RCC 7860 (cell line): Measurements from ENCODE around the gene HOXB7.

Source experiments
- DNase-seq: peaks from one replicate; pipeline ENCODE4 v3.0.0-alpha.2; 2015; ENCODE audit warnings: low spot score
- FAIRE-seq: peaks from 2 replicates; lab custom pipeline; 2012; peaks lifted over from hg19 to GRCh38; lab: Jason Lieb, UNC

The HOXB7 gene

DNA sequence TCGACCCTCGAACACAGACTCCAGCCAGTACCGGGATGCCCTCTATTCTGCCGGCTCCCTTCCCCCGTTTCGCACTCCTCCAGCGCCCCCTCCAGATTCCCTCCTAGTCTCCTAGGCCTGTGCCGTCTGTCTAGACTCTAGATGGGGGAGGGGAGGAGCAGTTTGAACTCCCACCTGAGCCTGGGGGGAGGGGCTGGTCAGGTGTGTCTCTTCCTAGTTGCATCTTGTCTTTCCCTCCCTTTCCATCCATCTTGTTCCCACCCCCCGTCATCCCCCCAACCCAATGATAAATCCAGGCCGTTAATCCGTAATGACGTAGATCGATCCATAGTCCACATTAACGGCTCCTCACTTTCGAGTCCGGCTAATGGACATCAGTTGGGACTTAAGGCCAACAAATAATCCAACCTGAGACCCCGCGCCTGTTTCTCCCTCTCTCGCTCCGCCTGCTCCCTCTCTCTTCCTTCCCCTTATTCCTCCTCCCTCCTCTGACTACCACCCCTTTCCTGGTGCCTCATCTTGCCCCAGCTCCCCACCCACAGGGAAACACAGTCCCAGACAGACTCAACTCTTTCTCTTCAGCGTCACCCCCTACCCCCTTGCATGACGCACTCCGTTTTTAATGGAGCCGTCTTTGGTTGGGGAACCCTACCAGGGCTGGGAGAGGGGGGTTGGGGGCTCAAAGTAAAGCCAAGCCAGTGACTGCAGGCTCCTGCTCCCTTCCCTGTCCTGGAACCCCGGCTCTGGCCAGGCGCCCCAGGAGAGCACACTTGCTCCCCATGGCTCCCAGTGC, 13.9 kb downstream of the HOXB7 start:
- no peak for FAIRE-seq

DNA sequence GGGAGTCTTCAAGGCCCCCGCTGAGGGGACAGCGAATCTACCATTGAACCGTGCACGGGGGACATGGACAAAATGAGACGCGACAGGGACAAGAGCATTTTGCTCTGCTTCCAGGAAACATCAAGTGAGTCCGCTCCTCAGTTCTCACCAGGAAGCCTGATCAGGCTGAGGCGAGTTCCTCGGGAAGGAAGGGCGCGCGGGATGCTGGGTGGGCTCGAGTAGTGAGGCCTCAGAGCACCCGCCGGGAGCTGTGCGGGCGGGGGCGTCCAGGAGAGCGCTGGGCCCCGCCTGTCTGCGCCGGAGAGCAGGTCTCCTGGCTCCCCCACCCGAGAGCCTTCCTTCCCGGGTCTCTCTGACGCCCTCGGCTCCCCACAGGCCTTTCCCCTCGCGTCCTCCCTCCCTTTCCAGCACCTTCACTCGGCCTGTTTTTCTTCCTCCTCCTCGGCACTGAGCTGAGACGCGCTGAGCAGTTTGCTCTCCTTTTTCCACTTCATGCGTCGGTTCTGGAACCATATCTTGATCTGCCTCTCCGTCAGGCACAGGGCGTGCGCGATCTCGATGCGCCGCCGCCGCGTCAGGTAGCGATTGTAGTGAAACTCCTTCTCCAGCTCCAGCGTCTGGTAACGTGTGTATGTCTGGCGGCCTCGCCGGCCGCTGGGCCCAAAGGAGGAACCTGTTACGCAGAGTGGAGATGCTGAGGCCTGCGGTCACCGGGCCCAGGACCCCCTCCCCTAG, 14.7 kb downstream of the HOXB7 start:
- no peak for FAIRE-seq

More for the DNA sequence above, 13.9 kb downstream of the HOXB7 start:
- DNase-seq = no peak

DNA sequence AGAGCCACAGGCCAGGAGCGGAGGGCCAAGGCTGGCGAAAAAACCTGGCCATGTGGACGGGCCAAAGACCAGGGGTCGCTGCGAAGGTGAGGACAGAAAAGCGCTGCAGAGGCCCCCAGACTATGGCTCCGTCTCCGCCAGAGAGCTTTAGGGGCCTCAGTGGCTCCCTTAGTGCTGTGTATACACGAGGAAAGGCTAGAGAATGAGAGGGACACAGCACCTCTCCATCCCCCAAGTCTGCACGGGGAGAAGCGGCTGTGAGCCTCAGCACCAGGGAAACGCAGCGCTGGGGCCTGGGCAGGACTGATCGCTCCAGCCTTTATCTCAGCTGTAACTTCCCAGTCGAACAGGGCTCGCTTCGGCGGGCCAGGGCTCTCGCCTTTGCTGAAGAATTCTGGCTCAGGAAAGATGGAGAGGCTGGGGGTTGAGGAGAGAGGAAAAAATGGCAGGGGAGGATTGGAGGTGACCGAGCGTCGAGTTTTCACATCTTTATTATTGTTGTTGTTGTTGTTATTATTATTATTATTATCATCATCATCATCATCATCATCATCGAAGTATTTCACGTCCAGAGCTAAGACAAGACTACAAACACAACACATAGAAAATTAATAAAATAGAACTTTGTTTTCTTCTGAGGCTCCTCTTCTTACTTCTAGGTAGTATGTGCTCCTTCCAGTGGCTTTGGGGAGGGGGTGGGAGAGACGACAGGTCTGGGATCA, 15.4 kb downstream of the HOXB7 start:
- DNase-seq (no peak), FAIRE-seq (no peak)

More for the DNA sequence above, 14.7 kb downstream of the HOXB7 start:
- no peak for DNase-seq

DNA sequence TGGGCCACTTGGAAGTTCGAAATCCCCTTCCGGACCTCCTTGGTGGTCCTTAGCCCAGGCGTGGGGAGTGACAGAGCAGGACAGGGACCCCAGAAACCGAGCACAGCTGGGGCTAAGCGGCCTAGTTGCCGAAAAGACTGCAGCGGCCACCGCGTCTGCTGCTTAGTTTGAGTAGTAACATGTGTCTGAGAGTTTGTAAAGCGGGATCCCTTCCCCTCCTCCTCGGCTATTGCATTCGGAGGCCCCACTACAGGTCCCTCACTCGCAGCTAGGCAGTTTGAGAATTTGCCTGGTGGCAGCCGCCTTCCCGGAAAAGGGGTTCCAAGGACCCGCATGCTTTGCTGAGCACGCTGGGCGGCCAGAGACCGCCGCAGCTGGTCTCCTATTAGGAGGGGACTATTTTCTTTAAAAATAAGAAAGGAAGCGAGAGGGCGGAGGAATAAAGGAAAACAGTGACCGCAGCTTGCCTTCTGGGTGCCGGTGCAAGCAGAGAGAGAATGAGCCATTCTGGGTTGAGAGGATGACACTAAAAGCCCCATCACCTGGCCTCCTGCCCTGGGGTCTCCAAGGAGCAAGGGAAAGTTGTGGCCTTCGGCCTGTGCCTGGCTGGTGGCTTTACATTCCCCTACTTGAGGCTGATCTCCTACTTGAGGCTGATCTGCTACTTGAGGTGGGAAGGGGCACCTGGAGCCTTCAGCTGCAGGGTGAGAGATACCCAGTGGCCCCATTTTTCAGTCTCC, 16.1 kb downstream of the HOXB7 start:
- DNase-seq = no peak
- FAIRE-seq = no peak

DNA sequence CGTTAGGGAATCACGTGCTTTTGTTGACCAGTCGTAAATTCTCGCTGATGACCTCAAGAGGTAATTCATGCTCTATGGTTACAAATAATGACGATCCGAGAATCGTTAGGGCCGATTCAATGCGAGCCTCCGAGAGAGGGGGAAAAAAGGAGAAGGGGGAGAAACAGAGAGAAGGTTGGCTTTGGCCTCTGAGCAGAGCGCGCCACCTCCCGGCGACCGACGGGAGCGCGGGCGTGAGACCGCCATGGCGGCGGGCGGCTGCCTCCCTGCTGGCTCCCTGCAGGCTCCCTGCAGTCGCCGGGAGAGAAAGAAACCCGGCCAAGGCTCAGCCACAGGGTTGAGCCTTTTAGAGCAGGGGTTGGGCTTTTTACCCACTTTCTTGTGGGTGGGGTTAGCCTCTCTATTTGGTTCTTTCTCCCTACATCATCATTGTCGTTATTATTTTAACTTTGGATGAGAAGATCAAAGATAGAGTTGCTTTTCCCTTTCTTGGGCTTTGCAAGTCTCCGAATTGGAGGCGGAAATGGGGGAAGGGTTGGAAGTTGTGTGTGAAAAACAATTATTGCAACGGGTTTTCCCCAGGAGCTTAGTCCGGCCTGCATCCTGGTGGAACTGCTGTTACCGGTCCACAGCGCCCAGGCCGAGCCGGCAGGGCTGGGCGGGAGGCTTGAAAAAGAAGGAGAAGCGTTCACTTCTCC, 16.8 kb downstream of the HOXB7 start:
- DNase-seq = peak; percentile 68
- FAIRE-seq = peak; percentile 2

DNA sequence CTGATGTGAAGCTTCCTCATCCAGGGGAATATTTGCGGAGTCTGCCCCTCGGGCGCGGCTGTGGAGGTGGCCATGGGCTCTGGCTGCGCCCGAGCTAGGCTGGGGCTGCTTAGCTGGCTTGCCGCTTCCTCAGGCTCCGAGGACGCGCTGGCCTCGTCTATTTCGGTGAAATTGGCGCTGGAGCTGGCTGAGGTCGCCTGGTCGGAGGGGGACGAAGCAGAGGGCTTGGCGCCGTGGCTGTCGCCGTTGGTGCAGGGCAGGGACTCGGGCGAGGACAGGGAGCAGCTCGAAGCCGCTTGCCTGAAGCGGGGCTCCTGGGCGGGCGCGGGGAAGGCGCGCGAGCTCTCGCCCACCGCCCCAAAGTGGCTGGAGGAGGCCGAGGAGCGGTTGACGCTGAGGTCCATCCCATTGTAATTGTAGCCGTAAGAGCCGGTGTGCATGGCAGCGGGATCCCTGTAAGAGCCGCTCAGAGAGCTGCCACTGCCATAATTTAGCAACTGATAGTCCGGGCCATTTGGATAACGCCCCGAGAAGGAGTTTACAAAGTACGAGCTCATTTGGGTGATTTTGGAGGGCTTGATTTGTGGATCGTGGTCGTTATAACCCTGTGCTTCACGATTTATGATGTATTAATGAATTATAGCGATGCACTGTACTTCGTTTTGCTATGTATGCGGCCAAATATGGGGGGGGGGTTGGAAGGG, 17.5 kb downstream of the HOXB7 start, which contains the start of gene HOXB5:
HOXB5 (minus strand) TSS at position 654 of the 704 bp plus-strand sequence; CDS start at position 557, 97 bp downstream.
- DNase-seq (no peak), FAIRE-seq (no peak)

DNA sequence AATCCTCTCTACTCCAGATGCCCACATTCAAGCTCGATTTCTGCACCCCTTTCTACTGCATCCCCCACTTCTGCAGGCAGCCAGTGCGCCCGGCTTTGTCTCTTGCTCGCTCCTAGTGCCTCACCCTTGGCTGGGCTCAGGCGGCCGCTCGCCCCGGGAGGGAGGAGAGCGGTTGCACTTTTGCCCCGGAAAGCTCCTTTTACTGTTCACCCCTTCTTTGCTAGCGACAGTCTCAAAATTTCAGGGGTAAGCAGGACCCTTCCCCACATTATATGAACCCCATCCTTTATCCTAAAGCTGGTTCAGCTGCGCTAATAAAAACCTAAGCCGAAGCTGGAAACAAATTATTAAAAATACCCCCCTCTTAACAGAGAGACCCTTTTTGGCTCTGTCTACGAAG, 18.2 kb downstream of the HOXB7 start:
- FAIRE-seq = no peak
- no peak for DNase-seq

DNA sequence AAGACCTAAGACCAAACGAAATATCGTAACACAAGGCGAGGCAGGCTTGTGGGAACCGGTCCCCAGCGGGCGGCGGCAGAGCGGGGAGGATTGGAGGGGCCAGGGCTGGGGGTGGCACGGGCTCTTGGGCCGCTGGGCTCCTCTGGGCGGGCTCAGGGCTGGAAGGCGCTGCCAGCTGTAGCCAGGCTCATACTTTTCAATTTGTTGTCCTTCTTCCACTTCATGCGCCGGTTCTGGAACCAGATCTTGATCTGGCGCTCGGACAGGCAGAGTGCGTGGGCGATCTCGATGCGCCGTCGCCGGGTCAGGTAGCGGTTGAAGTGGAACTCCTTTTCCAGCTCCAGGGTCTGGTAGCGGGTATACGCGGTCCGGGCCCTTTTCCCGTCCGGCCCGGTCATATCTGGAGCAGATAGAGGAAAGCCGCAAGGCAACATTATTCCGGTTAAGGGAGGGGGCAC, 18.7 kb downstream of the HOXB7 start:
- no peak for DNase-seq
- FAIRE-seq = no peak

DNA sequence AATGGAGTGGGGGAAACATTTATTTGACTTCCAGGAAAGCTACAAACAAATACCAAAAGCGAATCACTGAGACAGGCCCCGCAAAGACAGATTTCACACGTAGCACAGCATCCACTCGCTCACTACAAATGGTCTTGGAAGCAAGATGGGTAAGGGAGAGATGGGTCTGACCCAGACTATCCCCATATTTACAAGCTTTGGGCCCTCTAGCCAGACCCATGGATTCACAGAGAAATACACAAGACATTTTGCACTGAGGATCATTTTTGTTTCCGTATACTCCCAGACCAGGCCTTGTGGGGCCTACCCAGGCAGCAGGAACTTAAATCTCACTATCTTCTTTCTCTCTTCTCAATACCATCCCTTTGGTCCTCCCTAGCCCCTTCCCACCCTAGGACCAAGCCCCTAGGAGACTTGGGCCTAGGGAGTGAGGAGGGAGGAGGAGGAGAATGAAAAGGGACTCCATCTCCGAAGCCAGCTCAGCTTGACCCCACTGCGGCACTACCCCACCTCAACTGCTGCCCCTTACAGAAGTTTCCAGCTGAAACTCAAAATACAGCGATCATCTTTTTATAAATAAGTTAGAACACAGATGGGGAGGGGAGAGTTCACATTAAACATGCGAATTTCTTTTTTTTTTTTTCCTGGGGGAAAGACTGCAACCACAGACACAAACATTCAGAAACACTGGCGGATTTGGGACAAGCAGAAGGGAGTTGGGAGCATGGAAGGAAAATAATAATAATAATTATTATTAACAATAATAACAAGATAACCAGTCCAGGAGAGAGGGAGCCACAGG, 19.4 kb downstream of the HOXB7 start:
- DNase-seq (no peak), FAIRE-seq (no peak)

DNA sequence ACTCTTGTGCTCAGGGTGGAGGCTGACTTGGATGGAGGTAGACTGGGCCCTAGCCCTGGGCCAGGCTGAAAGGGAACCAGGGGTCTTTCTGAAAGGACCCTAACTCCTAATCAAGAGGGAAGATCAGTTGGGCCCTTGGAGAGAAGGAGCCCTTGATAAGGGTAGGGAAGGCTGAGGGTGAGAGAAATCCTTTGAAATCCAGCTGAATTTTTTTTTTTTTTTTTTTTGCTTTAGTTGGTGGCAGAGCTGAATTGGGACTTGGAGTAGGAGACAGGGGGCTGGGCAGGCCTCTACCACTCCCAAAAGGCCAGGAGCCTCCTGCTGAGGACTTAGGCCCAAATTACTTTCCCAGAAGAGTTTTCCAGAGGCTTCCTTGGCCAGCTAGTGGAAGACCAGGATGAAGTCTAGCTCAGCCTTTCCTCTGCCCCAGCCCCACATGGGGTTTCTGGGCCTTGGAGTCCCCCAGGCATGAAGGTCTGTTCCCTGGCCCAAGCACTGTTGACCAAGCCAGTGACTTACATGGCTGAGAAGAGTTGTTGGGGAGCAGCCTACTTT, 20.1 kb downstream of the HOXB7 start:
- DNase-seq = no peak
- no peak for FAIRE-seq

DNA sequence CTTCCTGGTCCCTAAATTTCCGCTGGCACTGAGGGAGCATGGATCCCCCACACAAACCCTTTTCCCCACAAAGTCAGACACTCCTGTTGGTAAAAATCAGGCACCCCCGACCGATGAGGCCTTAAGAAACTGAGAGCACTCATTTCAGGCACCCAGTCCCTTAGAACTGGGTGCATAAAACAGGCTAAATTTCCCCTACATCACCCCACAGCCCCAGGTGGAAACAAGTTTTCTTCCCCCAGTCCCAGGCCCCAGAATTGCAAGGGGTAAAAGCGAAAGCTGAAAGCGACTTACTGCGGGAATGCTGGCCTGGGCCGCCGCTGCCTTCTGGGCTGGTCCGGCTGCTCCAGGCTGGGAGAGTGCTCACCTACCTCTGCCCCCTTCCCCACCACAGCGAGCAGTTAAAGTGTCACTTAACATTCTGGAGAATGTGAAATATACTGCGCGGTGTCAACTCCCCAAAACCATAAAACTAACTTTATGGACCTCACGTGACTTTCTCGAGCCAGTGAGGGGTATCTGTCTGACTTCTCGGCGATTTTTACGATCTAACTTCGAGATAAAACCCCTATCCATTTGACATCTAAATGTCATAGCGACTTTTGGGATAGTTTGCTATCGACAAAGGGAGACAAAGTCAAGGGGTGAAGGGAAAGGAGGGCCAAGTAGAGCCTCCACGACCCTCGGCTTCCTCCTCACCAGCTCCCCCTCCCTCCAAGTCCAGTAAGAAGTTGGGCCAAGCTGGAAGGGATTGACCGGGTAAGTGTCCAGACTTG, 20.8 kb downstream of the HOXB7 start, which contains the start of gene HOXB3:
HOXB3 (minus strand) TSS at position 411 of the 776 bp plus-strand sequence. CDS start 37,767 bp downstream, outside the sequence.
- DNase-seq = no peak
- FAIRE-seq = no peak

DNA sequence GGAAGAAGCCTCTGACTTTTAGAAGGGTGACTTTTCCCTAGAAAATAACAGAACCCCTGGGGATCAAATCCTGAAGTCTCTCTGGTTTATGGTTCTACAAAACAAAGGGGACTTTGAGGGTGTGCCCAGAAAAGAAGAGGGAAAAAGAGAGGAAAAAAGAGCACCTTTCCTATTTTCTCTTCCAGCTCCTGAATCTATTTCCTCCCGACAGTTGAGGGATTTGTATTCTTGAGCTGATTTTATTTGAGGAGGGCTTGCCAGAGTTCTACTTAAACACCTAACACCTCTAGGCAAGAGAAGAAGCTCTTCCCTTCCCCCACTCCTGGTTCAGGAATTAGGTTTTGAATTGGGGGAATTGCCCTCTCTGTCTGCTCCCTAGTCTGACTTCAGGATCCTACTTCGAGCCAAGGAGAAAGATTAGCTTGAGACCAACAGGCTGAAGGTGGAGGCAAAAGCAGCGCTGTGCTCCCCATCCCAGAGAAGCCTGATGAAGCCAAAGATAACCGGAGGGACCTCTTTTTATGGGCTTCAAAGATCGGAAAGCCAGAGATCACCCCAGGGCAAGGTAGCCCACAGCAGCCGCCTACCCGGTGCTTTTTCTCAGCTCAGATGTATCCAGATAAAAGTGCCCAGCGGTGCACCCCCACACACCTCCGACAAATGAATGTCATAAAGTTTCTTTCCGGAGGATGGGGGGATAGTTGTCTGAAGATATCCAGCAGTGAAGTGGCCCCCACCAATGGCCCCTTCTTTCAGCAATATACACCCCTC, 21.6 kb downstream of the HOXB7 start:
- FAIRE-seq (no peak), DNase-seq (no peak)

DNA sequence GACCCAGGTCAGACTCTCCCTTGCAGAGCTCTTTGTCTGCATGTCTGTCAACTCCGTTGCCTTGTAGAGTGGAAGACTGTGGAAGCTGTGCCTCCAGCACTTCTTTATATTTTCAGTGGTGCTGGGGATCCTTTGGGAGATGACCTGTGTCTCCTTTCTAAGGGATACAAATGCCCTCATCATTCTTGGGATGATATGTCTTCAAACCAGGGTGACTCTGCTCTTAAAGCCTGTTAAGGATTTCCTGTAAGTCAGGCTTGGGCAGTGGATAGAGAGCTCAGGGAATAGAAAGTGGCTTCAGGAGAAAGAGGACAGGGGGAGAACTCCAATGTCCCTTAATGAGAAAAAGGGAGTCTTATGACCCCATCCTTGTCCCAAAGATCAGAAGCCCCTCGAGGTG, 22.3 kb downstream of the HOXB7 start:
- FAIRE-seq = no peak
- DNase-seq = no peak

DNA sequence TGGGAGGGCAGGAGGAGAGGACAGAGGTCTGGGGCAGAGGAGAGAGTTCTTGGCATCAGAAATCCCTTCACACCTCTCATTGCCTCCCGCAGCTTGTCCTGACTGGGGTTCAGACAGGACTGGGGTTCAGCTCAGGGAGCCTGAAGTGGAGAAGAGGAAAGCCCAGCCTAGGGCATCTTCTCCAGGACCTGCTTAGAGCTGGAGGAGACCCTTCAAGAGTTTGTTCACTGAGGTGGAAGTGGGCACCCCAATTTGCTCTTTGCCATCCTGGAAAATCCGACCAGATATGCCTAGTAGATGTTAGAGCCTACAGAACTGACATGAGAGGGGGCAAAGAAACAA, 22.8 kb downstream of the HOXB7 start:
- DNase-seq (no peak), FAIRE-seq (no peak)

DNA sequence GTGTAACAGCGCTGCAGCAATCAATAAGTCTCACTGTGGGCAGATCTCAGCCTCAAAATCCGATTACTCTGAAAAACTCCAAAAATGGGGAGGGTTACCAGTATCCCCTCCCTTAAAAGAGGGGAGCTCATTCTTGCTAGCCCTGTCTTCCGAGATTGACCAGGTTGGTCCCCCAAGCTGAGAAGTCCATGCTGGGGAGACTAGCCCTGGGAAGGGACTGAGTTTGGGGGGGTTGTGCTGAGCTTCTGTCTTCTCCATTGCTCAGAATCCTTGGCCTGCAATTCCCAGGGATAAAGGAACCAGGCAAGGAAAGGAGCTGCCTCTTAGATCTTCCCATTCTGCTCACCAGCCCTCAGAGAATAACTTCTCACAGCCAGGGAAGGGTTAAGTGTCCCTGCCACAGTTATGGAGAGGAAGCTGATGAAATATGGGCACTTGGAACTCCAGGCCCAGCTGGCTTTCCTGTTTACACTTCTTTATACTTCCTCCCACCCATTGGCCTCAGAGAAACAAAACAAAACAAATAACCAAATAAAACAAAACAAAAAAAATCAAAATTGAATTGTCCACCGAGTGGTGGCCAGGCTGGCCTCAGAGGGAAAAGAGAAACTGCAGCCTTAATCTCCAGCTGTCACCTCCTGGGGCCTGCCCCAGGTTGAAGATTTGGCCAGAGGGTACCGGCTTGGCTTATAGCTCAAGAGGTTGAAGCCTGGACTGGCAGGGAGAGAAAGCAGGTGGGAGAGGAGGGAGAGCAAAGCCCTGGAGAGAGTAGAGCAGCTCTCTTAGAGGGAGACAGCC, 23.3 kb downstream of the HOXB7 start:
- FAIRE-seq = no peak
- DNase-seq = no peak
